IMR-90 (cell line): ENCODE results near the gene ARL6IP5. TPM values are rescaled to one million over a fixed set of nuclear protein-coding genes. Genes with fewer than 3 reads are reported as not detected.

ENCODE experiments used
- ATAC-seq: fragments of 200-7000 bp; cut with Tn5 transposase; 2 replicates; pipeline ENCODE4 v1.9.1; 2020; ENCODE audit warnings: low read depth, mild to moderate bottlenecking, moderate library complexity
- BruUV-seq: library from RNA; stranded (reverse); fragments of 400-500 nt; replicated peaks from 2 replicates; lab custom pipeline; 2021; lab: Mats Ljungman, UMichigan
- CTCF ChIA-PET: fragments of 300-600 bp; formaldehyde crosslinking; extraction: SDS; loops from one replicate; lab custom pipeline; 2021; ENCODE audit warnings: antibody characterized with exemption; lab: Yijun Ruan, JAX
- POLR2A ChIA-PET: fragments of 300-600 bp; sonication (Branson Sonifier 250); formaldehyde crosslinking; loops from one replicate; lab custom pipeline; 2022; ENCODE audit warnings: antibody characterized with exemption; ENCODE audit not compliant: unreplicated experiment; lab: Charles Lee
- DNase-seq: peaks from one replicate; pipeline ENCODE4 v3.0.0; 2013
- H2AFZ ChIP-seq: replicated peaks from 2 replicates; pipeline ENCODE3; 2013; ENCODE audit warnings: low read length, mild to moderate bottlenecking; ENCODE audit not compliant: poor library complexity
- H2AK5ac ChIP-seq: 2 replicates; pipeline ENCODE4 v1.6.1; 2013; ENCODE audit warnings: low read depth, low read length, inconsistent platforms
- H2AK9ac ChIP-seq: replicated peaks from 2 replicates; pipeline ENCODE3; 2013; ENCODE audit warnings: mild to moderate bottlenecking, low read depth, low read length, moderate library complexity; ENCODE audit not compliant: poor library complexity
- H2BK120ac ChIP-seq: 2 replicates; pipeline ENCODE4 v1.6.1; 2013; ENCODE audit warnings: low read depth, low read length, inconsistent platforms
- H2BK15ac ChIP-seq: 3 replicates; pipeline ENCODE4 v1.6.1; 2013; ENCODE audit warnings: low read depth, low read length, inconsistent platforms
- H2BK20ac ChIP-seq: 2 replicates; pipeline ENCODE4 v1.6.1; 2013; ENCODE audit warnings: low read depth, mild to moderate bottlenecking, inconsistent platforms, low read length, moderate library complexity
- H2BK5ac ChIP-seq: 2 replicates; pipeline ENCODE4 v1.6.1; 2013; ENCODE audit warnings: mild to moderate bottlenecking, low read depth, low read length, inconsistent platforms; ENCODE audit not compliant: poor library complexity, severe bottlenecking
- H3K14ac ChIP-seq: replicated peaks from 2 replicates; pipeline ENCODE4 v1.6.1; 2013; ENCODE audit warnings: low read depth, low read length, inconsistent platforms
- H3K18ac ChIP-seq: 2 replicates; pipeline ENCODE4 v1.6.1; 2013; ENCODE audit warnings: low read depth, low read length, control low read depth
- H3K23ac ChIP-seq: 2 replicates; pipeline ENCODE4 v1.6.1; 2013; ENCODE audit warnings: low read depth, low read length, inconsistent platforms
- H3K27ac ChIP-seq: 2 replicates; pipeline ENCODE4 v1.5.1; 2013; ENCODE audit warnings: mild to moderate bottlenecking, control low read depth, low read length; ENCODE audit not compliant: insufficient read depth
- H3K27me3 ChIP-seq: 2 replicates; pipeline ENCODE4 v1.6.1; 2013; ENCODE audit warnings: low read length; ENCODE audit not compliant: control insufficient read depth, insufficient read depth
- H3K36me3 ChIP-seq: 2 replicates; pipeline ENCODE4 v1.6.1; 2013; ENCODE audit warnings: low read length, mixed read lengths; ENCODE audit not compliant: control insufficient read depth, insufficient read depth
- H3K4ac ChIP-seq: 2 replicates; pipeline ENCODE4 v1.6.1; 2013; ENCODE audit warnings: low read depth, low read length, inconsistent platforms
- H3K4me1 ChIP-seq: 2 replicates; pipeline ENCODE4 v1.6.1; 2013; ENCODE audit warnings: low read length, mixed read lengths; ENCODE audit not compliant: control insufficient read depth, insufficient read depth
- H3K4me2 ChIP-seq: 2 replicates; pipeline ENCODE4 v1.6.1; 2013; ENCODE audit warnings: low read depth, mild to moderate bottlenecking, control low read depth, low read length, moderate library complexity
- H3K4me3 ChIP-seq: 2 replicates; pipeline ENCODE4 v1.5.1; 2013; ENCODE audit warnings: low read depth, mild to moderate bottlenecking, control low read depth, low read length, moderate library complexity; ENCODE audit not compliant: insufficient read depth
- H3K56ac ChIP-seq: 2 replicates; pipeline ENCODE4 v1.6.1; 2013; ENCODE audit warnings: low read length, inconsistent platforms; ENCODE audit not compliant: insufficient read depth; ENCODE audit errors: extremely low read depth
- H3K79me1 ChIP-seq, 2 experiments: 2 replicates each; pipeline ENCODE4 v1.6.1; 2013; ENCODE audit warnings: low read length in 2 of 2, inconsistent platforms in 1 of 2, low read depth in 1 of 2
- H3K9ac ChIP-seq: 2 replicates; pipeline ENCODE4 v1.6.1; 2013; ENCODE audit warnings: low read depth, low read length, control low read depth
- H3K9me1 ChIP-seq: 2 replicates; pipeline ENCODE4 v1.6.1; 2013; ENCODE audit warnings: low read length, inconsistent platforms; ENCODE audit not compliant: insufficient read depth
- H3K9me3 ChIP-seq: 2 replicates; pipeline ENCODE4 v1.6.1; 2013; ENCODE audit warnings: low read length; ENCODE audit not compliant: control insufficient read depth, insufficient read depth
- H4K20me1 ChIP-seq: 2 replicates; pipeline ENCODE4 v1.6.1; 2013; ENCODE audit warnings: low read length, inconsistent platforms; ENCODE audit not compliant: insufficient read depth
- H4K5ac ChIP-seq: 2 replicates; pipeline ENCODE4 v1.6.1; 2013; ENCODE audit warnings: mild to moderate bottlenecking, low read depth, low read length, control low read depth
- H4K8ac ChIP-seq, 2 experiments: 2 replicates each; pipeline ENCODE4 v1.6.1; 2013; ENCODE audit warnings: low read depth in 2 of 2, low read length in 2 of 2, control low read depth in 1 of 2, inconsistent platforms in 1 of 2
- H4K91ac ChIP-seq: 2 replicates; pipeline ENCODE4 v1.6.1; 2013; ENCODE audit warnings: low read depth, low read length, inconsistent platforms; ENCODE audit not compliant: insufficient read depth
- BHLHE40 ChIP-seq: fragments of 150-350 bp; IDR thresholded peaks from 2 replicates; pipeline ENCODE4 v1.6.1; 2016; ENCODE audit warnings: mild to moderate bottlenecking, low read depth, low read length
- CEBPB ChIP-seq: IDR thresholded peaks from 2 replicates; pipeline ENCODE4 v1.6.1; 2012; ENCODE audit warnings: low read depth, low read length, improper control_type of control experiment
- CHD1 ChIP-seq: IDR thresholded peaks from 2 replicates; pipeline ENCODE4 v1.6.1; 2012; ENCODE audit warnings: low read depth, low read length, improper control_type of control experiment
- CTCF ChIP-seq: conservative IDR thresholded peaks from 2 replicates; pipeline ENCODE4 v1.5.1; 2012; ENCODE audit warnings: mild to moderate bottlenecking, low read depth, low read length, improper control_type of control experiment
- FOS ChIP-seq: fragments of 150-350 bp; IDR thresholded peaks from 2 replicates; pipeline ENCODE4 v1.6.1; 2016; ENCODE audit warnings: low read depth, low read length
- MAFK ChIP-seq: IDR thresholded peaks from 2 replicates; pipeline ENCODE4 v1.6.1; 2012; ENCODE audit warnings: low read depth, low read length, improper control_type of control experiment
- NFE2L2 ChIP-seq: fragments of 150-350 bp; IDR thresholded peaks from 2 replicates; pipeline ENCODE4 v1.6.1; 2016; ENCODE audit warnings: low read depth, mild to moderate bottlenecking, low read length
- POLR2A ChIP-seq: IDR thresholded peaks from 2 replicates; pipeline ENCODE4 v1.6.1; 2012; ENCODE audit warnings: mild to moderate bottlenecking, low read depth, low read length
- RAD21 ChIP-seq: IDR thresholded peaks from 2 replicates; pipeline ENCODE4 v1.6.1; 2012; ENCODE audit warnings: low read length, improper control_type of control experiment
- RFX5 ChIP-seq: IDR thresholded peaks from 2 replicates; pipeline ENCODE4 v1.8.0; 2012; ENCODE audit warnings: low read depth, mild to moderate bottlenecking, low read length, moderate library complexity
- SMC3 ChIP-seq: fragments of 150-350 bp; IDR thresholded peaks from 2 replicates; pipeline ENCODE4 v1.6.1; 2016; ENCODE audit warnings: low read depth, mild to moderate bottlenecking, antibody characterized with exemption, low read length, moderate library complexity
- USF2 ChIP-seq: fragments of 150-350 bp; IDR thresholded peaks from 2 replicates; pipeline ENCODE4 v1.6.1; 2017; ENCODE audit warnings: mild to moderate bottlenecking, antibody characterized with exemption, low read length, low read depth
- WGBS, 2 experiments: methylation state at CpG; one replicate each; pipeline versions ENCODE4 v1.1.5 to v1.1.7; 2013; ENCODE audit warnings: missing lambda C conversion rate in 2 of 2; ENCODE audit not compliant: insufficient read length in 1 of 2; ENCODE audit errors: extremely low coverage in 2 of 2; 5-methylcytosine and 5-hydroxymethylcytosine counted together
- dilution Hi-C: fragments of 300-500 bp; cut with HindIII; formaldehyde crosslinking; loops from one replicate; pipeline ENCODE4 v1.14.3; 2018; ENCODE audit warnings: low sequenced_read_pairs; ENCODE audit not compliant: unreplicated experiment
- in situ Hi-C: fragments of 300-500 bp; cut with MboI; formaldehyde crosslinking; loops from 3 replicates; pipeline ENCODE4 v1.14.3; 2019; ENCODE audit warnings: low sequenced_read_pairs, inconsistent platforms, mixed read lengths
- intact Hi-C: fragments of 100-400 bp; cut with micrococcal nuclease; formaldehyde crosslinking; loops from 2 replicates; pipeline ENCODE4 v1.10.0; 2022
- polyA plus RNA-seq, 3 experiments: library from polyadenylated mRNA; depleted of rRNA; stranded (reverse); fragments of >200 nt; gene quantifications; 2 replicates each; pipeline ENCODE4 v1.2.3, GENCODE V29; 2012; ENCODE audit warnings: low replicate concordance in 1 of 3
- total RNA-seq: library from RNA; depleted of rRNA; stranded (reverse); fragments of >200 nt; gene quantifications from 2 replicates; pipeline ENCODE4 v1.2.3, GENCODE V29; 2012

ARL6IP5 gene
- total and polyA plus RNA-seq, 2 of the 4 experiments (the other 2 are of a cell fraction), result 76.4 to 98.8 TPM

GRCh38 chr3:69137412-69137811, 52.7 kb downstream of the ARL6IP5 start:
- Histone ChIP-seq H4K8ac (no peak overlapping the region), H3K9ac (no peak overlapping the region), H4K91ac (no peak overlapping the region), H3K9me1 (no peaks in the 10 kb centered on the region), H3K4me1 (peaks cover 2% of the 10 kb centered on the region), H3K23ac (no peak overlapping the region), H2AFZ (no peak overlapping the region), H3K27me3 (peaks cover 9% of the 10 kb centered on the region), H3K4me3 (no peak overlapping the region), H2BK120ac (no peak overlapping the region), H3K27ac (no peak overlapping the region), H3K18ac (no peak overlapping the region), H3K9me3 (no peaks in the 10 kb centered on the region), H4K5ac (no peak overlapping the region), H2BK5ac (no peak overlapping the region), H2BK20ac (no peak overlapping the region), H3K79me1 (no peaks in the 10 kb centered on the region), H2BK15ac (no peak overlapping the region), H4K20me1 (no peaks in the 10 kb centered on the region), H3K4me2 (no peak overlapping the region; the same call in 1 of the 2 replicates), H3K56ac (no peak overlapping the region), H3K14ac (no peak overlapping the region), H3K4ac (no peak overlapping the region), H2AK9ac (no peak overlapping the region), H3K36me3 (no peaks in the 10 kb centered on the region), H2AK5ac (no peak overlapping the region)
- no TSS peak for BruUV-seq
- DNase-seq, result no peak
- intact Hi-C loops (no loop called here), in situ Hi-C loops (no loop called here), dilution Hi-C loops (no loop called here)
- TF ChIP-seq CTCF (no peak), CHD1 (no peak), BHLHE40 (no peak), CEBPB (no peak), NFE2L2 (no peak), USF2 (no peak), POLR2A (no peak), RAD21 (no peak), MAFK (no peak), SMC3 (no peak), FOS (no peak), RFX5 (no peak)
- no peak for ATAC-seq
- CTCF ChIA-PET, result interaction anchor here (0.7 kb wide), 1 partner anchor 15 kb away, joined by 3 read pairs; the partner anchor contains the start of gene LMOD3
- WGBS, 2 experiments, result no CpG with 5 or more reads among the region's 2 CpGs
- POLR2A ChIA-PET, result no interaction called here
